ENCODE results near the gene RGMB. TPM values are rescaled to one million over a fixed set of nuclear protein-coding genes. Genes with fewer than 3 reads are reported as not detected.

RGMB gene
- total RNA-seq, 2 donors from 2014 or later: 21.0 to 21.8 TPM

DNA sequence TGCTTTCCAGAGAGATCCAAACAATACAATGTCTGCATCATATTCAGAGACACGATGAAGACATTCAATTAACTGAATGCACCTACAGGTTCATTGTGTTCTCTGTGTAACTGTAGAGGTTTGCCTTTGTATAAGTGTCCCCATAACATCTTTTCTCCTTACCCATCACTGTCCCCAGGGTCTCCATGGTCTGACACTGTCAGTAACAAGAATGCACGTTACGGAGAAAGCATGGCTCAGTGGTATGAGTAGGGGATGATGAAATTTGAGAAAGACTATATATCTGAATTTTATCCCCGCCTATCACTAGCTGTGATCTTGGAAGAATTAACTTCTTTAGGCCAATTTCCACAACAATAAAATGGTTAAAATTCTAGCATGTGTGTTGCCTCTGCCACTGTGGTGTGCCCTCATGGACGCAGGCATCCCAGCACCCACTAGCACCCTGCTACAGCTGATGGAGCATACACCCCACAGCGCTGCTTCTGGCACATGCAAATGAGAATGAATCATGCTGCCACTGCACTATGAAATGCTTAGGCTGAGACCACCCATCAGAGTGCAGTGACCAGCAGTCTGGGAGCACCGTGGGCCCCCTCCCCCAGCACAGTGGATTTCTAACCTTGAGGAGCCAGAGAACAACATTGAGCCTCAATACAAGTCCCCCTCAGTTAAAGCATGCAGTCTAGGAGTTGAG lies 54.3 kb downstream of the RGMB start:
- H3K4me3 ChIP-seq: no peak overlapping the region
- H3K27ac ChIP-seq: no peak overlapping the region
- intact Hi-C loops (cut with DNase I): no loop called here
- H3K9me3 ChIP-seq: no peaks in the 10 kb centered on the region
- WGBS, 2 donors: 60 to 66% methylated on average over 5 to 7 of the region's 7 CpGs
- H3K4me1 ChIP-seq: no peaks in the 10 kb centered on the region
- DNase-seq (no peak), ATAC-seq (no peak)
- no peaks in the 10 kb centered on the region for H3K27me3 ChIP-seq
- H3K36me3 ChIP-seq (replicated peaks in 1 of 2; ENCODE audit: insufficient read depth in 1 of 2, low read depth in 2 of 2): no peaks in the 10 kb centered on the region
- TF ChIP-seq POLR2A (IDR thresholded peaks at IDR 0.05): no peak
- TF ChIP-seq, protein P1, sequence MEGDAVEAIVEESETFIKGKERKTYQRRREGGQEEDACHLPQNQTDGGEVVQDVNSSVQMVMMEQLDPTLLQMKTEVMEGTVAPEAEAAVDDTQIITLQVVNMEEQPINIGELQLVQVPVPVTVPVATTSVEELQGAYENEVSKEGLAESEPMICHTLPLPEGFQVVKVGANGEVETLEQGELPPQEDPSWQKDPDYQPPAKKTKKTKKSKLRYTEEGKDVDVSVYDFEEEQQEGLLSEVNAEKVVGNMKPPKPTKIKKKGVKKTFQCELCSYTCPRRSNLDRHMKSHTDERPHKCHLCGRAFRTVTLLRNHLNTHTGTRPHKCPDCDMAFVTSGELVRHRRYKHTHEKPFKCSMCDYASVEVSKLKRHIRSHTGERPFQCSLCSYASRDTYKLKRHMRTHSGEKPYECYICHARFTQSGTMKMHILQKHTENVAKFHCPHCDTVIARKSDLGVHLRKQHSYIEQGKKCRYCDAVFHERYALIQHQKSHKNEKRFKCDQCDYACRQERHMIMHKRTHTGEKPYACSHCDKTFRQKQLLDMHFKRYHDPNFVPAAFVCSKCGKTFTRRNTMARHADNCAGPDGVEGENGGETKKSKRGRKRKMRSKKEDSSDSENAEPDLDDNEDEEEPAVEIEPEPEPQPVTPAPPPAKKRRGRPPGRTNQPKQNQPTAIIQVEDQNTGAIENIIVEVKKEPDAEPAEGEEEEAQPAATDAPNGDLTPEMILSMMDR (IDR thresholded peaks at IDR 0.05): no peak

DNA sequence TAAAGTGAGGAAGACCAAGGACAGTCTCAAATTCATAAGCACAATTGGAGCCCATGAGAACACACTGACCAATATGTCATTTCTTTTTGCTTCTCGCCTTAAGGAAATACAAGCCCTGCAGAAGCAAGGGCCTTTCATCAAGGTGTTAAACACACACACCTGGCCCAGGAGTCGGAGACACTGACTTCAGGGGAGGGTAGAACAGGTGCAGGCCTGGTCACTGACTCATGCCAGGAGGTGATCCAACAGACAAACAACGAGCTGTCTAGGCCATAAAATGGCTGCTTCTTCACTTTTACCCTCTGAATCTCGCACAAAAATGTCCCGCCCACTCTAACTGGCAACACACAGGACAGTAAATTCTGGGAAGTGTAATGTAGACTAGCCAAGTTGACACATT lies 62.7 kb downstream of the RGMB start:
- no peaks in the 10 kb centered on the region for H3K9me3 ChIP-seq
- peaks cover 0 to 4% of the 10 kb centered on the region in 2 donors for H3K27me3 ChIP-seq
- WGBS, 2 donors: 86 to 93% methylated on average over 5 of the region's 5 CpGs
- no peak overlapping the region for H3K27ac ChIP-seq
- no peak for ATAC-seq
- no peaks in the 10 kb centered on the region for H3K36me3 ChIP-seq (replicated peaks in 1 of 2; ENCODE audit: insufficient read depth in 1 of 2, low read depth in 2 of 2)
- intact Hi-C loops (cut with DNase I): no loop called here
- no peak for DNase-seq
- H3K4me1 ChIP-seq: no peaks in the 10 kb centered on the region
- H3K4me3 ChIP-seq: no peak overlapping the region
- TF ChIP-seq, protein P1 (IDR thresholded peaks at IDR 0.05): no peak
- TF ChIP-seq POLR2A (IDR thresholded peaks at IDR 0.05): no peak

DNA sequence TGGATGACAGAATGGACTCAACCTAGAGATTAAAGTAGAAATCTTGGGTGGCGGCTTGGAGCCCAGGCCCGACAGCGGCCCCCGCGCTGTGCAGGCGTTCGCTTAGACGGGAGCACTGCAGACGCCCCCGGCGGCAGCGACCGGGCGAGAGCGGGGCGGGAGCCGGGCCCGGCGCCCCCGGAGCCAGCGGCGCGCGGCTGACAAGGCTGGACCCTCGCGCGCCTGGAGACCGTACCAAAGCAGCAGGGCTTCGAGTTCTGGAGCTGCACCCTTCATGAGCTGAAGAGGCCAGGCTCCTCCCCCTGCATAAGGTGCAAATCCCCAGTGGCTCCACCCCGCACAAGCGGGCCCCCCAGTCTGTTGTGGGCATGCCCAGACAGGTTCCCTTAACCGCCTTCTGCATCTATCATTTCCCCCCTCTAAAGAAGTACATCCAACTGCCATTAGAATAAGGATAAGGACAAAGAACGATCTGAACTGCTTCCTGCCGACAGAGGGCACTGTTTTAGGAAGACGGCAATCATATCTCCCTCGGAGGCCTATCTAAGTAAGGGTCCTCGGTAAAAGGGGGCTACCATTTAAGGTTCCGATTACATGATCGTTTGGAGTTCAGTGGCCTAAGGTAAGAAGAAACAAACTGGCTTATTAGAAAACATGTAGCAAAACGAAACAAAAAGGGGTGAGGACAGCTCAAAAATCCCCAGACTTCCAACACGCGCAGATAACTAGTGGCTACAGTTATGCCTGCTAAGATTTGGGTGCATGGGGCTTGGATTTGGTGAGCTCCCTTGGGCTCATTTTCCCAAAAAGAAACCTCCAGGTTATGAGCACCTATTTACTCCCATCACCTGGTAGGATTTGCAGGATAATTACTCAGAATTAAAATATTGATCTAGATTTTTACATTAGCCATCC lies 66.3 kb downstream of the RGMB start:
- intact Hi-C loops (cut with DNase I): no loop called here
- WGBS, 2 donors: 63 to 77% methylated on average over 33 to 35 of the region's 42 CpGs
- Histone ChIP-seq H3K36me3 (replicated peaks in 1 of 2; ENCODE audit: insufficient read depth in 1 of 2, low read depth in 2 of 2) (no peaks in the 10 kb centered on the region), H3K4me3 (no peak overlapping the region), H3K4me1 (no peaks in the 10 kb centered on the region), H3K27me3 (peaks cover 0 to 4% of the 10 kb centered on the region in 2 donors), H3K9me3 (peaks cover 0 to 5% (median 0%) of the 10 kb centered on the region in 3 donors), H3K27ac (no peak overlapping the region)
- TF ChIP-seq, protein P1 (IDR thresholded peaks at IDR 0.05): peak in 3 of 7 experiments; percentile 13 to 28 (median 15)
- no peak for TF ChIP-seq POLR2A (IDR thresholded peaks at IDR 0.05)
- peak; percentile 42 for ATAC-seq
- DNase-seq: no peak

DNA sequence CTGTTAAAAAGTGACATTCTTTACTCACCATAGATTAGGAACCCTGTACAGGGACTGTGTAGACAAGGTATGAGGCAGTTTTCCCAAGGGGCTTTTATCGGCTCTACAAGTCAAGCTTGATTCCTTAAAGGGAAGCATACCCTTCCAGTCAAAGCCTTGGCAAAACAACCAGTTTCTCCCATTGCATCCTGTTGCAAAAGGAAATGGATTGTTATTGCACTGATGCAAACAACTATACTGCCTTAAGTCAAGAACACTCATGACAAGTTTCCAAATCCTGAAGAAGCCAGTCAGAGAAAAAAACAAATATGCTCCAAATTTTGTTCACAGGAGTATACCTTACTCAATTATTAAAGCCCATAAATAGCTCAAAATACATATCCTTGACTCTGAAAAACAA lies 67.5 kb downstream of the RGMB start:
- no peak for DNase-seq
- no peak for ATAC-seq
- Histone ChIP-seq H3K27me3 (peaks cover 0 to 4% of the 10 kb centered on the region in 2 donors), H3K4me3 (no peak overlapping the region), H3K9me3 (peaks cover 0 to 5% (median 0%) of the 10 kb centered on the region in 3 donors), H3K27ac (no peak overlapping the region), H3K4me1 (no peaks in the 10 kb centered on the region), H3K36me3 (replicated peaks in 1 of 2; ENCODE audit: insufficient read depth in 1 of 2, low read depth in 2 of 2) (no peaks in the 10 kb centered on the region)
- intact Hi-C loops (cut with DNase I): no loop called here
- WGBS, 2 donors: 90 to 91% methylated on average over 1 of the region's 1 CpG
- no peak for TF ChIP-seq POLR2A (IDR thresholded peaks at IDR 0.05)
- TF ChIP-seq, protein P1 (IDR thresholded peaks at IDR 0.05): no peak
